ENCODE results near the gene ILF3.

GRCh38 chr19:10662384-10663251 lies 8.5 kb downstream of the ILF3 start:
- TF ChIP-seq POLR2A (IDR thresholded peaks at IDR 0.05) (no peak), CTCF (IDR thresholded peaks at IDR 0.05 in 4 of 5, conservative IDR thresholded peaks at IDR 0.05 in 1 of 5) (no peak)

Measured in gastrocnemius medialis (tissue), 4 donors.